Measurements from ENCODE around the gene FOS.

Gene FOS

GRCh38 chr14:75250800-75251199 lies 27.8 kb upstream of the FOS start:
- no peak for DNase-seq

DNA sequence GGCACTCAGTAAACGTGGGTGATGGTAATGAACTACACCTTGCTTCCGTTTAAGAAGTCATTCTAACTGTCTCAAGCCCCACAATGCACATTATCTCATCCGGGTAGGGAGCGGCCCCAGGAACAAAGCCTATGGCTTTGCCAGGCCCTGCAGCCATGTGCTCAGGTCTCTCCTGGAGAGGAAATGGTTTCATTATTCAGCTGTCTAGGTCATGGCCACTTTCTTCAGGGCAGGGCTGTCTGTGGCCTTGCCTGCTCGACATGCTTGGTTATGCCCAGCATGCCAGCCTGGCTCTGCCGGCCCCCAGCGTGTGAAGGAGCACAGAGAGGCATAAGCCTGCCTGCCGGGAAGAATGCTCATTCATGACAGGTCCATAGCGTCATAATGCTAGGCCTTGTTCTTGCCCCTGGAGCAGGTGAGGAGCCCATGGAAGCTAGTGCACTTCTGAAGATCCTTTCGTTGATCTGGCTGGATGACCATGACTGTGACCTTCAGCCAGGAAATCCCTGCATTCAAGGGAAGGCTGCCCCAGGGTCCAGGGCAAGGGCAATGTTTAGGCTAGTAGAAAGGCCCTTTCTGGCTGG lies 26.3 kb upstream of the FOS start:
- no peak for DNase-seq

DNA sequence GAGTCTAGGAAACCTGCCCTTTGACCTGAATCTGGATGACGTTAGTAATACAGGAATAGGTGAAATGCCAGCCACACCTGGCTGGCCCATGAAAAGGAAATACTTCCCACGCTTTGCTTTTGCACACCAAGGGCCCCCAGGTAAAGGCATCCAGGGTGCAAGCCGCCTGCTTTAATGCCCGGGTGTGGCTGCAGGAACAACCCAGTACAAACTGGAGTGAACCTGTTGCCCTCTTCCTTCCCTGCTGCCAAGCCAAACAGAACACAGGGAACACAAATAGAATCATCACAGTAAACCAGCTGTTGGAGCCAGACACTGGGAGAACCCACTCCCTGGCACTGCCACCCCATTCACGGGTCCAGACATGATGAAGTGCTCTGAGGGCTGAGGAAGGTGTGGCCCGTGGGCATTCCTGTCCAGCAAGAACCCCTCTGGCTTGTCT lies 24.2 kb upstream of the FOS start:
- DNase-seq: no peak

- DNase-seq: no peak
Measured at GRCh38 chr14:75254901-75255584, 23.6 kb upstream of the FOS start.

DNA sequence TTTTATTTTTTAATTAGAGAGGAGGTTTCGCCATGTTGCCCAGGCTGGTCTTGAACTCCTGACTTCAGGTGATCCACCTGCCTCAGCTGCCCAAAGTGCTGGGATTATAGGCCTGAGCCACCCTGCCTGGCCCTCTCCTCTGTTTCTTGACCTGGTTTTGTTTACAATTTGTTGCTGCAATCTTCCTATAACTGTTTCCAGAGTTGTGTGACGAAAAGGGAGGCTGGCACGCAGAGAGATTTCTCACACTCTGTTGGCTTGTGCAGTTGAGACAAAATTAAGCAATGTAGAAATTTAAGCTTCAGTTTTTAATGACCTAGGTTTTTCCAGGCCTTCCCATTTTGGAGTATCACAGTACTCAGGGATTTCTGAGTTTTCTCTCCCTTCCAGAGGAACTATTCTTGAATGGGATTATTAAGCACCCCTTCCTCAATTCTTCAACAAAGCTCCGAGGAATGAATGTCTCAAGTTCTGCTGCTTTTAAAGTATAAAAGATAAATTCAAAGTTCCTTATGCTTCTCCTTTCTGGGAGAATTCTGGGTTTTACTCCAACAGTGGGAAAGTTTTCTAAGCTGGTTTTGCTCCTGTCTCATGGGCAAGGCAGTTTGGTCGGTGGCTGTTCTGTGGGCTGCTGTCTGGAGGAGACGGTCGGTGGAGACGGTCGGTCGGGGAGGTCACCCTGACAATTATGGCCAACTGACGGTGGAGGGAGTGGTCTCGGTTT lies 20.4 kb upstream of the FOS start:
- DNase-seq: peak; percentile 60 to 63

DNA sequence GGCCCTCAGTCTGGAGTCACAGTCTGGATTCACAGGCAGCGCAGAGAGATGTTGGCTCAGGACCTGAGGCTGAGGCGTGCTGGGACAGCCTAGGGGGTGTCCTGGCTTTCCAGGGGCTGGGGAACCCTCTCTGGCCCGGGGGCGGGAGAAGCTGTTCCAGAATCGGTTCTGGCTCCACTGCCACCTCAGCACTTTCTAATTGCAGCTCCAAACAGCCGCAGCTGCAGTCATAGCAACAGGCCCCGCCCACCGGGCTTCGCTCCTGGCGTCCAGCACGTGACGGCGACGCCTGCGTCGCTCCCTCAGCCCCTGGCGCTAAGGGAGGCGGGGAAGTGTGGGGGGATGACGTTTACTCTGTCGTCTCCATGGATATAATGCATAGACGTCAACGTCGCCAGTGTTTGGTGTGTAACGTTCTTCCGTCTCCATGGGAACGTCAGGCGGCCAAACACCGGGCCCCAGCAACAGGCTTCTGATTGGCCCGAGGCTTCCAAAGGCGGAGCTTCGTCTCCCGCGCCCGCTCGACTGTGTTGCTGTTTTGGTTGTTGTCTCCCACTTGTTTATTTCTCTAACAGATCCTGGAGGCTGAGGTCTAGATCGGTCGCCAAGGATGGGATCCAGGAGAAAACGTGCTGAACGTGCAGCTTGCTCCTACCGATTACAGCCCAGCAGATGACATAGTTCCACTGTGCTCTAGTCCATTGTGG lies 19.7 kb upstream of the FOS start:
- peak; percentile 99 to 100 for DNase-seq

GRCh38 chr14:75259510-75259855 lies 19.1 kb upstream of the FOS start:
- DNase-seq: no peak

DNA sequence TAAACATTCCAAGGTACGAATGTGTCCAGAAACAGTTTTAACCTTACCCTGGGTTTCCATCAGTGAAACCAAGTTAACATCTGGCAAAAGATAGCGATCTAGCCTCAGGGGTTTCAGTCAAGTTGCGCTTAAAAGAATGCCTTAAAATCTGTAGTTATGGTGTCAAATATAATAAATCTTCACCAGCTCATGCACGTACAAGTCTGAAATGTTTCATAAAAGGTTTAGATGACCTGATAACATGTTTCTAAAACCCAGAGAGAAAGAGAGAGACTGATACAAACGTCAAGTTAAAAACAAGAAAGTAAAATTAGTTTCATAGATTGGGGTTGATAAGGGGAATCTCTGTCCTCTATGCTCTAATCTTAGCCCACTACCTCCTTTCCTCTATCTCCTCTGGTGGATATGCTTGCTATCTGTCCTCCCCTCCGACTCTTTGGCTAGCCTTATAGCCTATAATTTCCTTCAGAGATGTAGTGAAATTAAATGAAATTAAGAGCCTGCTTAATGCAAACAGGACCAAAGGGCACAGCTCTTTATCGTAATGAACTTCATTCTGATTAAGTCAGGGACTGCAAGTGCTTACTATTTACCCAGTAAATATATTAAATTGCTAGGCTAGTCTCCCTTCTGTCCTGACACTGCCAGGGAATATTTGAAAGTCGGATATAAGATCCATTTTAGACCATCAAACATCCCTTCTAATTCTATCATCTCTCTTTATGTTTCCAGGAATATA lies 18.4 kb upstream of the FOS start:
- no peak for DNase-seq

- peak in 1 of 2 donors; percentile 25 for DNase-seq
Measured at GRCh38 chr14:75261820-75262219, 16.8 kb upstream of the FOS start.

DNA sequence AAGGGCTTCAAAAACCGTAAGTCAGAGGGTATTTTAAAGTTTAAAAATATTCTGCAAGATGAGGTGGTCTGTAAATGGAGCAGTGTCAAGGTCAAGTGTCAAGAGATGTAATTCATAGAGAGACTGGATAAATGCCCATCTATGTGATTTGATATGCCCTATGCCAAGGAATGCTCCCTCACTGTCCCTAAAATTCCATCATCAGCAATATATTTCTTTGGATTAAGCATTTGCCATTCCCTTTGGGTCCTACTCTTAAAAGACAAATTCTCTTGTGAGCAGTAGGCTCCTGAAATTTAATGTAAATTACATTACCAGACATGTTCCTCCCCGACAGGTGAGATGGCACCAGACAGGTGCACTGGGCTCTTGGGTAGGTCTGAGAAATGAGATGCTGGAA lies 16.0 kb upstream of the FOS start:
- no peak for DNase-seq

DNA sequence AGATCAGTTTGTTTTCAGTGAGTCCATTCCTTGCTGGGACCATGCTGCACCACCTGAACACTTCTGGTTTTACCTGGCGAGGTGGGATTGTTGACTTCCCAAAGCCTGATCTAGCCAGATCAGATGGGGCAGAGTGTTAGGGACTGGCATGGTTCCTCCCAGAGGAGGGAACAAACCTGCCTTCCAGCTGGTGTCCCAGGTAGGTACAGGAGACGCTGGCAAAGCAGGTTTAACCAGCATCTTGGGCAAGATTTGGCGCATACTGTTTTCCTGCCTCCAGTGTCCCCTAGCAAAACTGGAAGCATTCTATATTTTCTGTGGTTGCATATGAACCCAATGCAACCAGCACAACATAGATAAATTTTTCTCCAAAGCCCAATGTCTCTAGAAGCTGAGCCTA lies 14.6 kb upstream of the FOS start:
- no peak for DNase-seq

GRCh38 chr14:75267141-75267721 lies 11.4 kb upstream of the FOS start:
- DNase-seq: no peak

- DNase-seq: peak; percentile 58 to 86
Measured at GRCh38 chr14:75268633-75269550, 9.7 kb upstream of the FOS start.

DNA sequence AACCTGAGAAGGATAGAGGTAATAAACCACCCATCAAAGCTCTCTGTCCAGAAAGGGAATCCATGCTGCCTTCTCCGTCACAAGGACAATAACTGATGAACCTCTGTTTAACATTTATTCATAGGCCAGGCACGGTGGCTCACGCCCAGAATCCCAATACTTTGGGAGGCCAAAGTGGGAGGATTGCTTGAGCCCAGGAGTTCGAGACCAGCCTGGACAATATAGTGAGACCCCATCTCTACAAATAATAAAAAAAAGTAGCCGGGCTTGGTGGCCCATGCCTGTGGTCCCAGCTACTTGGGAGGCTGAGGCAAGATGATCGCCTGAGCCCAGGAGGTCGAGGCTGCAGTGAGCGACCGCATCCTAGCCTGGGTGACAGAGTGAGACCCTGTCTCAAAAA lies 7.1 kb upstream of the FOS start:
- DNase-seq: no peak

DNA sequence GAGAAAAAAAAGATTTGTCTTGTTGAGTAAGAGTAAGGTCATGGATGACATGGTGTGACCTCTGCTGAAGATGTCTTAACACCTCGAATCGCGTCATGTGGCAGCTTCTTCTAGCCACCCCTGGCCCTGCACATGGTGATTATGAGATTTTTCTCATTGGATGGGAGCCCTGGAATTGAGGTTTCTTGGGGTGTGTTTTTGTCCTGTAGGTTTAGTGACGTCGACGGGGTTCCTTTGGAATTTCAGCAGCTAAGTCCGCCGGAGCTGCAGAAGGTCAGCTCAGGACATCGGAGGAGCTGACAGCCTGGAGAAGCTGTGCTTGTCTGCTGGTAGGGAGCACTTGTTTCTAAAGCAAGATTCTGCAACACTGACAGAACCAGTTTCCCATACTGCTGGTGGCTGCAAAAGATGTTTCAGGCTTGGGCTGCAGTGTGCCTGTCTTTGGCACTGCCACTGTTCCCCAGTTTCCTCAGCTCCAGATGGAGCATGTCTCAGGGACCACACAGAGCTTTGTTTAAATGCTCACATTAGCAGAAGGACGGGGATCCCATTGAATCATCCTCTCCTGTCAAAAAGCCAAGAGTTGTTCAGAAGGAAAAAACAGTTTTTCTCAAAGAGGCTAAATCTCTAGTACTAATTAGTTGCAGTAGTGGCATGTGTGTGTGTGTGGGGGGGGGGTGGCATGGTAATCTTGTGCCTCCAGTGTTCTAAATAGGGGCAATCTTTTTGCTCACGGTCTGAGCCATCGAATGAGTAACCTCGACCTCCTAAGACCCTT lies 5.2 kb upstream of the FOS start:
- peak; percentile 51 to 58 for DNase-seq

DNA sequence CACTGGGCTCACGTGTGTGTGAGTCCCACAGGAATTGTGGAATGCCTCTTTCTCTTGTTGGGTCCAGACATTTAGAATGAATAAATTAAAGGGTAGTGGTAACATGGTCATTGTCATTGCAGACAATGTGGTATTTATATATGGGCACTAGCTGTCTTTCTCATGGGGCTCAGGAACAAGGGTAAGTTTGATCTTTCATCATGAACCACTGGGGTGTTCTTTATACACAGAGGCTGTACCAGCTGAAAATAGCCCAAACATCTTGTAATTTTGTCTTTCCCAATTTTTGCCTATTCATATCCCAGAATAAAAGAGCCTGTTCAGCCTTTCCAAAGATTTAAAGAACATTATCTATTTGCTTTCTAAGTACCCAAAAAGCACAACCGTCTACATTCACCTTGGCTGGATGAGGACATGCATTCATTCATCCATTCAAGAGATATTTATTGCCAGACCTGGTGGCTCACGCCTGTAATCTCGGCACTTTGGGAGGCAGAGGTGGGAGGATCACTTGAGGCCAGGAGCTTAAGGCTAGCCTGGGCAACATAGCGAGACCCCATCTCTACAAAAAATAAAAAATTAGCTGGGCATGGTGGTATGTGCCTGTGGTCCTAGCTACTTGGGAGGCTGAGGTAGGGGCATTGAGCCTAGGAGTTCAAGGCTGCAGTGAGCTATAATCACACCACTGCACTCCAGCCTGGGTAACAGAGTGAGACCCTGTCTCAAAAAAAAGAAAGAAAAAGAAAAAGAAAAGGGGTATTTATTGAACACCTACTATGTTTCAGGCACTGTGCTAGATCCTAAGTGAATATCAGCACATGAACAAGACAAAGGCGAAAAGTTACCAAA lies 4.4 kb upstream of the FOS start:
- no peak for DNase-seq

DNA sequence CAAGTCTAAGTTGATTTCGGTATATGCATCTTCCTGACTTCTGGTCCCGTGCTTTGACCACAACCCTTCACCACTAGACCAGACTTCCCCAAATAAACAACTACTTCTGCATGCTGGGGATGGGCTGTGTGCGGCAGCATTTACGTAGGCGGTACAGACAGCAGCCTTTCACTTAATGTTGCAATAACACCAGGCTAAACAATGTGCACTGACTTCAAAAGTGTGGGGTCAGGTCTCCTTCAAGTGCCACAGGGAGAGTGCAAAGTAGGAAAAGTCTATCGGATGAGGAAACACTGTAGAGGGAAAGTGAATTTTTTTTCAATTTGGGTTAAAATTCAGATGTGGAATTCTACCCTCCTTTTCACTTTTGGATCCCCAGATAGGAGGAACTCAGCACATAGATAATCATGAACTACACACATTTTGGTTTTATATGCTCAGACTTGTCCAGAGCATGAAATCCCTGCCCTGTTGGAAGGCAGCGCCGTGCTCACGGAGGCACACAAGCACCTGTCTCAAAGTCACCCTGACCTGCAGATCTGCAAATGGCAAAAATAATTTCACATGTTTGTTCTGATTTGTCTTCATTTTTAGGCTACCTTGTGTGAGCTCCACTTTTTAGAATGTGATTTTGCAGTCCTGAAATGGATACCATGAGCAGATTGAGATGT lies 3.6 kb upstream of the FOS start:
- peak; percentile 98 for DNase-seq

GRCh38 chr14:75275598-75275997 lies 3.0 kb upstream of the FOS start:
- no peak for DNase-seq
